Measurements from ENCODE around the gene CYP2E1. TPM values are rescaled to one million over a fixed set of nuclear protein-coding genes. Genes with fewer than 3 reads are reported as not detected.

The CYP2E1 gene
- total RNA-seq, 1 donor from 2014 or later, result 1.0 TPM

GRCh38 chr10:133527771-133528271, 658 bp downstream of the CYP2E1 start:
- H3K4me1 ChIP-seq (ENCODE audit: control insufficient read depth in 3 of 3, insufficient read depth in 3 of 3, low read length in 3 of 3), result peaks cover 14 to 18% (median 17%) of the 10 kb centered on the region in 3 donors
- H3K27ac ChIP-seq (ENCODE audit: low read depth, low read length), result no peak overlapping the region
- H3K9ac ChIP-seq (ENCODE audit: low read depth in 1 of 3, low read length in 3 of 3), result peak overlapping the region in 1 of 3 donors; percentile 8
- peaks cover 0 to 4% (median 0%) of the 10 kb centered on the region in 3 donors for H3K9me3 ChIP-seq (ENCODE audit: control insufficient read depth in 3 of 3, low read length in 3 of 3)
- peak overlapping the region; percentile 48 to 67 (median 59) for H3K4me3 ChIP-seq (ENCODE audit: low read length in 3 of 3)
- peaks cover 39 to 50% (median 46%) of the 10 kb centered on the region in 3 donors for H3K27me3 ChIP-seq (ENCODE audit: control insufficient read depth in 3 of 3, insufficient read depth in 3 of 3, low read length in 3 of 3)
- H3K36me3 ChIP-seq (ENCODE audit: control insufficient read depth in 3 of 3, insufficient read depth in 3 of 3, low read length in 3 of 3), result no peaks in the 10 kb centered on the region

- Histone ChIP-seq H3K9me3 (ENCODE audit: control insufficient read depth in 3 of 3, low read length in 3 of 3) (peaks cover 0 to 3% (median 0%) of the 10 kb centered on the region in 3 donors), H3K36me3 (ENCODE audit: control insufficient read depth in 3 of 3, insufficient read depth in 3 of 3, low read length in 3 of 3) (no peaks in the 10 kb centered on the region), H3K4me1 (ENCODE audit: control insufficient read depth in 3 of 3, insufficient read depth in 3 of 3, low read length in 3 of 3) (peaks cover 14 to 18% (median 17%) of the 10 kb centered on the region in 3 donors), H3K4me3 (ENCODE audit: low read length in 3 of 3) (peak overlapping the region; percentile 48 to 67 (median 48)), H3K9ac (ENCODE audit: low read depth in 1 of 3, low read length in 3 of 3) (peak overlapping the region in 1 of 3 donors; percentile 8), H3K27me3 (ENCODE audit: control insufficient read depth in 3 of 3, insufficient read depth in 3 of 3, low read length in 3 of 3) (peaks cover 39 to 50% (median 46%) of the 10 kb centered on the region in 3 donors), H3K27ac (ENCODE audit: low read depth, low read length) (no peak overlapping the region)
Measured at GRCh38 chr10:133528296-133528844, 1.2 kb downstream of the CYP2E1 start.

GRCh38 chr10:133528845-133529575, 1.8 kb downstream of the CYP2E1 start:
- H3K9ac ChIP-seq (ENCODE audit: low read depth in 1 of 3, low read length in 3 of 3), result no peak overlapping the region
- no peaks in the 10 kb centered on the region for H3K9me3 ChIP-seq (ENCODE audit: control insufficient read depth in 3 of 3, low read length in 3 of 3)
- no peak overlapping the region for H3K27ac ChIP-seq (ENCODE audit: low read depth, low read length)
- no peaks in the 10 kb centered on the region for H3K36me3 ChIP-seq (ENCODE audit: control insufficient read depth in 3 of 3, insufficient read depth in 3 of 3, low read length in 3 of 3)
- peaks cover 39 to 50% (median 46%) of the 10 kb centered on the region in 3 donors for H3K27me3 ChIP-seq (ENCODE audit: control insufficient read depth in 3 of 3, insufficient read depth in 3 of 3, low read length in 3 of 3)
- H3K4me3 ChIP-seq (ENCODE audit: low read length in 3 of 3), result peak overlapping the region; percentile 48 to 65 (median 49)
- H3K4me1 ChIP-seq (ENCODE audit: control insufficient read depth in 3 of 3, insufficient read depth in 3 of 3, low read length in 3 of 3), result peaks cover 14 to 18% (median 17%) of the 10 kb centered on the region in 3 donors

GRCh38 chr10:133529576-133529946, 2.4 kb downstream of the CYP2E1 start:
- Histone ChIP-seq H3K36me3 (ENCODE audit: control insufficient read depth in 3 of 3, insufficient read depth in 3 of 3, low read length in 3 of 3) (no peaks in the 10 kb centered on the region), H3K27me3 (ENCODE audit: control insufficient read depth in 3 of 3, insufficient read depth in 3 of 3, low read length in 3 of 3) (peaks cover 39 to 50% (median 46%) of the 10 kb centered on the region in 3 donors), H3K4me1 (ENCODE audit: control insufficient read depth in 3 of 3, insufficient read depth in 3 of 3, low read length in 3 of 3) (peaks cover 14 to 18% (median 17%) of the 10 kb centered on the region in 3 donors), H3K9ac (ENCODE audit: low read depth in 1 of 3, low read length in 3 of 3) (no peak overlapping the region), H3K27ac (ENCODE audit: low read depth, low read length) (no peak overlapping the region), H3K9me3 (ENCODE audit: control insufficient read depth in 3 of 3, low read length in 3 of 3) (no peaks in the 10 kb centered on the region), H3K4me3 (ENCODE audit: low read length in 3 of 3) (no peak overlapping the region)

- Histone ChIP-seq H3K27me3 (ENCODE audit: control insufficient read depth in 3 of 3, insufficient read depth in 3 of 3, low read length in 3 of 3) (peaks cover 39 to 49% (median 45%) of the 10 kb centered on the region in 3 donors), H3K27ac (ENCODE audit: low read depth, low read length) (no peak overlapping the region), H3K36me3 (ENCODE audit: control insufficient read depth in 3 of 3, insufficient read depth in 3 of 3, low read length in 3 of 3) (no peaks in the 10 kb centered on the region), H3K4me3 (ENCODE audit: low read length in 3 of 3) (no peak overlapping the region), H3K9ac (ENCODE audit: low read depth in 1 of 3, low read length in 3 of 3) (no peak overlapping the region), H3K4me1 (ENCODE audit: control insufficient read depth in 3 of 3, insufficient read depth in 3 of 3, low read length in 3 of 3) (peaks cover 14 to 18% (median 17%) of the 10 kb centered on the region in 3 donors), H3K9me3 (ENCODE audit: control insufficient read depth in 3 of 3, low read length in 3 of 3) (no peaks in the 10 kb centered on the region)
Measured at GRCh38 chr10:133530506-133530905, 3.3 kb downstream of the CYP2E1 start.

GRCh38 chr10:133532871-133533270, 5.7 kb downstream of the CYP2E1 start:
- no peak overlapping the region for H3K4me3 ChIP-seq (ENCODE audit: low read length in 3 of 3)
- H3K27ac ChIP-seq (ENCODE audit: low read depth, low read length), result no peak overlapping the region
- peaks cover 26 to 36% (median 27%) of the 10 kb centered on the region in 3 donors for H3K27me3 ChIP-seq (ENCODE audit: control insufficient read depth in 3 of 3, insufficient read depth in 3 of 3, low read length in 3 of 3)
- H3K36me3 ChIP-seq (ENCODE audit: control insufficient read depth in 3 of 3, insufficient read depth in 3 of 3, low read length in 3 of 3), result peaks cover 0 to 7% (median 4%) of the 10 kb centered on the region in 3 donors
- H3K9me3 ChIP-seq (ENCODE audit: control insufficient read depth in 3 of 3, low read length in 3 of 3), result no peaks in the 10 kb centered on the region
- H3K9ac ChIP-seq (ENCODE audit: low read depth in 1 of 3, low read length in 3 of 3), result no peak overlapping the region
- peaks cover 14 to 15% (median 14%) of the 10 kb centered on the region in 3 donors for H3K4me1 ChIP-seq (ENCODE audit: control insufficient read depth in 3 of 3, insufficient read depth in 3 of 3, low read length in 3 of 3)

- Histone ChIP-seq H3K4me1 (ENCODE audit: control insufficient read depth in 3 of 3, insufficient read depth in 3 of 3, low read length in 3 of 3) (peaks cover 0 to 3% (median under 1%) of the 10 kb centered on the region in 3 donors), H3K27me3 (ENCODE audit: control insufficient read depth in 3 of 3, insufficient read depth in 3 of 3, low read length in 3 of 3) (peaks cover 11 to 22% (median 12%) of the 10 kb centered on the region in 3 donors), H3K9ac (ENCODE audit: low read depth in 1 of 3, low read length in 3 of 3) (no peak overlapping the region), H3K36me3 (ENCODE audit: control insufficient read depth in 3 of 3, insufficient read depth in 3 of 3, low read length in 3 of 3) (peaks cover 4 to 7% (median 5%) of the 10 kb centered on the region in 3 donors), H3K27ac (ENCODE audit: low read depth, low read length) (no peak overlapping the region), H3K9me3 (ENCODE audit: control insufficient read depth in 3 of 3, low read length in 3 of 3) (no peaks in the 10 kb centered on the region), H3K4me3 (ENCODE audit: low read length in 3 of 3) (no peak overlapping the region)
Measured at GRCh38 chr10:133534417-133534816, 7.3 kb downstream of the CYP2E1 start.

GRCh38 chr10:133536198-133536597, 9.0 kb downstream of the CYP2E1 start:
- Histone ChIP-seq H3K27me3 (ENCODE audit: control insufficient read depth in 3 of 3, insufficient read depth in 3 of 3, low read length in 3 of 3) (peaks cover 0 to 5% (median 0%) of the 10 kb centered on the region in 3 donors), H3K36me3 (ENCODE audit: control insufficient read depth in 3 of 3, insufficient read depth in 3 of 3, low read length in 3 of 3) (peaks cover 4 to 7% (median 5%) of the 10 kb centered on the region in 3 donors), H3K9ac (ENCODE audit: low read depth in 1 of 3, low read length in 3 of 3) (no peak overlapping the region), H3K4me3 (ENCODE audit: low read length in 3 of 3) (no peak overlapping the region), H3K4me1 (ENCODE audit: control insufficient read depth in 3 of 3, insufficient read depth in 3 of 3, low read length in 3 of 3) (no peaks in the 10 kb centered on the region), H3K27ac (ENCODE audit: low read depth, low read length) (no peak overlapping the region), H3K9me3 (ENCODE audit: control insufficient read depth in 3 of 3, low read length in 3 of 3) (no peaks in the 10 kb centered on the region)

GRCh38 chr10:133537546-133538545, 10.7 kb downstream of the CYP2E1 start:
- Histone ChIP-seq H3K4me3 (ENCODE audit: low read length in 3 of 3) (no peak overlapping the region), H3K27ac (ENCODE audit: low read depth, low read length) (no peak overlapping the region), H3K9ac (ENCODE audit: low read depth in 1 of 3, low read length in 3 of 3) (no peak overlapping the region), H3K4me1 (ENCODE audit: control insufficient read depth in 3 of 3, insufficient read depth in 3 of 3, low read length in 3 of 3) (no peaks in the 10 kb centered on the region), H3K9me3 (ENCODE audit: control insufficient read depth in 3 of 3, low read length in 3 of 3) (no peaks in the 10 kb centered on the region), H3K27me3 (ENCODE audit: control insufficient read depth in 3 of 3, insufficient read depth in 3 of 3, low read length in 3 of 3) (no peaks in the 10 kb centered on the region), H3K36me3 (ENCODE audit: control insufficient read depth in 3 of 3, insufficient read depth in 3 of 3, low read length in 3 of 3) (peaks cover 4 to 7% (median 5%) of the 10 kb centered on the region in 3 donors)
